Esophagus muscularis mucosa (tissue), 4 donors: Measurements from ENCODE around the gene RFESD. TPM values are rescaled to one million over a fixed set of nuclear protein-coding genes. Genes with fewer than 3 reads are reported as not detected.

Experiments used
- DNase-seq: peaks from one replicate; pipeline ENCODE4 v3.0.0-alpha.2; 2017; ENCODE audit errors: extremely low spot score
- H3K27ac ChIP-seq, 4 donors: fragments of 200-600 bp; sonication (generic); replicated peaks in 1 of 4; 1 replicate in 3 of 4; 2 replicates in 1 of 4; pipeline ENCODE4 v1.5.1; 2016 to 2019; ENCODE audit warnings: mild to moderate bottlenecking in 1 of 4
- H3K27me3 ChIP-seq, 4 donors: fragments of 200-600 bp; sonication (generic); one replicate each; pipeline versions ENCODE4 v1.5.1 to v1.6.0; 2016 to 2019
- H3K36me3 ChIP-seq, 4 donors: fragments of 200-600 bp; sonication (generic); one replicate each; pipeline ENCODE4 v1.5.1; 2016 to 2019
- H3K4me1 ChIP-seq, 4 donors: fragments of 200-600 bp; sonication (generic); one replicate each; pipeline ENCODE4 v1.5.1; 2016 to 2019
- H3K4me3 ChIP-seq, 4 donors: fragments of 200-600 bp; sonication (generic); 1 replicate in 2 of 4; 2 replicates in 2 of 4; pipeline ENCODE4 v1.5.1; 2016 to 2019; ENCODE audit warnings: mild to moderate bottlenecking in 4 of 4, moderate library complexity in 1 of 4
- H3K9me3 ChIP-seq, 4 donors: fragments of 200-600 bp; sonication (generic); 1 replicate in 3 of 4; 2 replicates in 1 of 4; pipeline ENCODE4 v1.5.1; 2016 to 2019
- EP300 ChIP-seq: sonication (generic); formaldehyde crosslinking; IDR thresholded peaks from one replicate; pipeline ENCODE4 v1.6.1; 2017; ENCODE audit warnings: antibody characterized with exemption
- POLR2A ChIP-seq: fragments of 450-650 bp; IDR thresholded peaks from one replicate; pipeline ENCODE4 v1.6.1; 2017; ENCODE audit warnings: antibody characterized with exemption, moderate library complexity, mild to moderate bottlenecking, low read depth
- POLR2AphosphoS5 ChIP-seq, 2 donors: sonication (generic); formaldehyde crosslinking; IDR thresholded peaks; one replicate each; pipeline ENCODE4 v1.6.1; 2017; ENCODE audit warnings: antibody characterized with exemption in 2 of 2
- WGBS: methylation state at CpG from one replicate; pipeline ENCODE4 v1.1.5; 2018; 5-methylcytosine and 5-hydroxymethylcytosine counted together
- intact Hi-C: fragments of 100-400 bp; cut with DNase I; formaldehyde crosslinking; loops from one replicate; pipeline ENCODE4 v1.15.1; 2023
- total RNA-seq, 4 donors: library from RNA; depleted of rRNA; stranded (reverse); fragments of >200 nt; gene quantifications; one replicate each; pipeline versions ENCODE4 v1.1.0 to v1.2.1, GENCODE V29; 2016
- TF ChIP-seq, protein P1 (sequence below), 3 experiments: fragments of 200-600 bp in 2 of 3; fragments of 450-650 bp in 1 of 3; sonication (generic) in 2 of 3; IDR thresholded peaks; one replicate each; pipeline ENCODE4 v1.5.1; 2017 to 2019; ENCODE audit warnings: antibody characterized with exemption in 3 of 3, mild to moderate bottlenecking in 2 of 3, moderate library complexity in 1 of 3

RFESD gene
- total RNA-seq, 4 donors from 2014 or later, result 0.63 to 1.7 (median 0.84) TPM

DNA sequence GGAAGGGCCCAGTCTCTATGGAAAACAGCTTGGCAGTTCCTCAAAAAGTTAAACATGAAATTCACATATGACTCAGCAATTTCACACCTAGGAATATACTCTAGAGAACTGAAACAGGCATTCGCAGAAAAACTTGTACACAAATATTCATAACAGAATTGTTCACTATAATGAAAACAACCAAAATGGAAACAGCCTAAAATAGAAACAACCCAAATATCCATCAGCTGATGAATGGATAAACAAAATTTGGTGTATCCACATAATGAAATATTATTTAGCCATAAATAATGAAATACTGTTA is 31.5 kb upstream of the RFESD start:
- TF ChIP-seq POLR2AphosphoS5 (IDR thresholded peaks at IDR 0.05) (no peak), POLR2A (no peak), EP300 (no peak)
- TF ChIP-seq, protein P1, sequence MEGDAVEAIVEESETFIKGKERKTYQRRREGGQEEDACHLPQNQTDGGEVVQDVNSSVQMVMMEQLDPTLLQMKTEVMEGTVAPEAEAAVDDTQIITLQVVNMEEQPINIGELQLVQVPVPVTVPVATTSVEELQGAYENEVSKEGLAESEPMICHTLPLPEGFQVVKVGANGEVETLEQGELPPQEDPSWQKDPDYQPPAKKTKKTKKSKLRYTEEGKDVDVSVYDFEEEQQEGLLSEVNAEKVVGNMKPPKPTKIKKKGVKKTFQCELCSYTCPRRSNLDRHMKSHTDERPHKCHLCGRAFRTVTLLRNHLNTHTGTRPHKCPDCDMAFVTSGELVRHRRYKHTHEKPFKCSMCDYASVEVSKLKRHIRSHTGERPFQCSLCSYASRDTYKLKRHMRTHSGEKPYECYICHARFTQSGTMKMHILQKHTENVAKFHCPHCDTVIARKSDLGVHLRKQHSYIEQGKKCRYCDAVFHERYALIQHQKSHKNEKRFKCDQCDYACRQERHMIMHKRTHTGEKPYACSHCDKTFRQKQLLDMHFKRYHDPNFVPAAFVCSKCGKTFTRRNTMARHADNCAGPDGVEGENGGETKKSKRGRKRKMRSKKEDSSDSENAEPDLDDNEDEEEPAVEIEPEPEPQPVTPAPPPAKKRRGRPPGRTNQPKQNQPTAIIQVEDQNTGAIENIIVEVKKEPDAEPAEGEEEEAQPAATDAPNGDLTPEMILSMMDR (IDR thresholded peaks at IDR 0.05), result no peak
- peaks cover 0 to 16% (median 3%) of the 10 kb centered on the region in 4 donors for H3K27me3 ChIP-seq
- H3K9me3 ChIP-seq, result peaks cover 0 to 7% (median 2%) of the 10 kb centered on the region in 4 donors
- H3K27ac ChIP-seq, result no peak overlapping the region
- intact Hi-C loops, result no loop called here
- no peak overlapping the region for H3K4me3 ChIP-seq
- no peaks in the 10 kb centered on the region for H3K36me3 ChIP-seq
- peaks cover 8 to 12% (median 11%) of the 10 kb centered on the region in 4 donors for H3K4me1 ChIP-seq
- no peak for DNase-seq
- WGBS, result 100% methylated on average over 1 of the region's 1 CpG

GRCh38 chr5:95617057-95617456 is 29.5 kb upstream of the RFESD start:
- intact Hi-C loops, result no loop called here
- Histone ChIP-seq H3K4me3 (no peak overlapping the region), H3K9me3 (peaks cover 0 to 7% (median 2%) of the 10 kb centered on the region in 4 donors), H3K36me3 (no peaks in the 10 kb centered on the region), H3K27me3 (peaks cover 0 to 32% (median 3%) of the 10 kb centered on the region in 4 donors), H3K4me1 (peaks cover 18 to 28% (median 25%) of the 10 kb centered on the region in 4 donors), H3K27ac (no peak overlapping the region)
- TF ChIP-seq POLR2A (no peak), POLR2AphosphoS5 (IDR thresholded peaks at IDR 0.05) (no peak), EP300 (no peak)
- no peak for DNase-seq
- WGBS, result 73% methylated on average over 5 of the region's 5 CpGs

DNA sequence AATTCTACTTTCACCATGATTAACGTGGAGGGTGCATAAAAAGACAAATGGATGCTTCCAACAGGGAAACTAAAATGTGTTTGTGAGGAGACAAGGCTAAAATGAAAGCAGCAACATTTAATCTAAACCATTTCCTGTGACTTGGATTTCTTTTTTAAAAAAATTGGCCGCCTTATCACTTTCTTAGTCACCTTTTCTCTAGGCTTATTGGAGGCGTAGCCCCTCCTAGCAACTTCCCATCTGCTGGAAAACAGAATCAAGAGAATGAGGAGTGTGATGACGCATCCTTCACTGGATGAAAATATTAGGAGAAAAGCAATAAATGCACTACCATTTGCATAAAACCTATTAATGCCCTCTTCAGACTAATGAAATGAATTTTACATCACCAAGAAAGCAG is 27.5 kb upstream of the RFESD start:
- 81% methylated on average over 4 of the region's 4 CpGs for WGBS
- no peak overlapping the region for H3K27ac ChIP-seq
- intact Hi-C loops, result no loop called here
- TF ChIP-seq POLR2AphosphoS5 (IDR thresholded peaks at IDR 0.05), result no peak
- TF ChIP-seq EP300, result no peak
- TF ChIP-seq, protein P1 (IDR thresholded peaks at IDR 0.05), result no peak
- TF ChIP-seq POLR2A, result no peak
- H3K36me3 ChIP-seq, result no peaks in the 10 kb centered on the region
- H3K27me3 ChIP-seq, result peaks cover 0 to 32% (median 3%) of the 10 kb centered on the region in 4 donors
- DNase-seq, result no peak
- H3K4me1 ChIP-seq, result peaks cover 18 to 28% (median 25%) of the 10 kb centered on the region in 4 donors
- H3K9me3 ChIP-seq, result no peaks in the 10 kb centered on the region
- H3K4me3 ChIP-seq, result peak overlapping the region in 1 of 4 donors; percentile 61

- H3K4me1 ChIP-seq, result peaks cover 18 to 28% (median 25%) of the 10 kb centered on the region in 4 donors
- no peak for DNase-seq
- 27% methylated on average over 19 of the region's 19 CpGs for WGBS
- peak overlapping the region; percentile 61 to 68 (median 61) for H3K4me3 ChIP-seq
- H3K36me3 ChIP-seq, result no peaks in the 10 kb centered on the region
- no peaks in the 10 kb centered on the region for H3K9me3 ChIP-seq
- peak overlapping the region in 1 of 4 donors; percentile 39 for H3K27ac ChIP-seq
- intact Hi-C loops, result no loop called here
- H3K27me3 ChIP-seq, result peaks cover 0 to 32% (median 3%) of the 10 kb centered on the region in 4 donors
- TF ChIP-seq EP300 (no peak), POLR2AphosphoS5 (IDR thresholded peaks at IDR 0.05) (no peak), POLR2A (no peak)
- TF ChIP-seq, protein P1 (IDR thresholded peaks at IDR 0.05), result no peak
Observed at GRCh38 chr5:95619514-95620029, 27.0 kb upstream of the RFESD start.

DNA sequence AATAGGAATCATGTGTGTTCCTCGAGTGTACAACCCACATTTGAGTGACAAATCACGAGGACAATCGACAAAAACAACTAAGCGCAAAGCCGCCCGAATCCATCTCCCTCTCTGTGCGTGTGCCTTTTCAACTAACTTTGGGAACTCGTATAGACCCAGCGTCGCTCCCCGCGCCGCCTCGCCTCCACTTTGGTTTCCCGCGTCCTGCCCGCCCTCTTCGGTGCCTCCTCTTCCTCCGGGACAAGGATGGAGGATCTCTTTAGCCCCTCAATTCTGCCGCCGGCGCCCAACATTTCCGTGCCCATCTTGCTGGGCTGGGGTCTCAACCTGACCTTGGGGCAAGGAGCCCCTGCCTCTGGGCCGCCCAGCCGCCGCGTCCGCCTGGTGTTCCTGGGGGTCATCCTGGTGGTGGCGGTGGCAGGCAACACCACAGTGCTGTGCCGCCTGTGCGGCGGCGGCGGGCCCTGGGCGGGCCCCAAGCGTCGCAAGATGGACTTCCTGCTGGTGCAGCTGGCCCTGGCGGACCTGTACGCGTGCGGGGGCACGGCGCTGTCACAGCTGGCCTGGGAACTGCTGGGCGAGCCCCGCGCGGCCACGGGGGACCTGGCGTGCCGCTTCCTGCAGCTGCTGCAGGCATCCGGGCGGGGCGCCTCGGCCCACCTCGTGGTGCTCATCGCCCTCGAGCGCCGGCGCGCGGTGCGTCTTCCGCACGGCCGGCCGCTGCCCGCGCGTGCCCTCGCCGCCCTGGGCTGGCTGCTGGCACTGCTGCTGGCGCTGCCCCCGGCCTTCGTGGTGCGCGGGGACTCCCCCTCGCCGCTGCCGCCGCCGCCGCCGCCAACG is 26.3 kb upstream of the RFESD start, which contains the start of gene GPR150:
TSS of gene GPR150 (plus strand) at position 58 of the 840 bp plus-strand sequence. CDS start at position 247, 189 bp downstream.
- no peaks in the 10 kb centered on the region for H3K9me3 ChIP-seq
- intact Hi-C loops, result no loop called here
- no peak for DNase-seq
- H3K4me3 ChIP-seq, result peak within 1 kb of the TSS; percentile 61 to 68 (median 61)
- no peaks in the 10 kb centered on the region for H3K36me3 ChIP-seq
- TF ChIP-seq POLR2A (no peak), POLR2AphosphoS5 (IDR thresholded peaks at IDR 0.05) (no peak), EP300 (no peak)
- TF ChIP-seq, protein P1 (IDR thresholded peaks at IDR 0.05), result no peak
- peaks cover 18 to 28% (median 25%) of the 10 kb centered on the region in 4 donors for H3K4me1 ChIP-seq
- peak within 1 kb of the TSS in 1 of 4 donors; percentile 43 for H3K27ac ChIP-seq
- WGBS, result 0% methylated on average over 3 of the region's 85 CpGs
- H3K27me3 ChIP-seq, result peaks cover 0 to 32% (median 3%) of the 10 kb centered on the region in 4 donors
